ENCODE results near the gene ABCC1.

GRCh38 chr16:15983898-15984297 is 34.5 kb downstream of the ABCC1 start:
- TF ChIP-seq SUZ12 (IDR thresholded peaks at IDR 0.05), result no peak
- no peak for TF ChIP-seq ZNF384 (IDR thresholded peaks at IDR 0.05)
- TF ChIP-seq HDGF (IDR thresholded peaks at IDR 0.05; ENCODE audit: borderline replicate concordance), result no peak
- no peak for TF ChIP-seq BHLHE40 (IDR thresholded peaks at IDR 0.05; ENCODE audit: borderline replicate concordance)

Measured in HEK293T (cell line).